Endothelial cell of umbilical vein (primary cell): ENCODE measurements around the gene CCDC171. TPM values are rescaled to one million over a fixed set of nuclear protein-coding genes. Genes with fewer than 3 reads are reported as not detected.

ENCODE experiments used
- BruUV-seq: library from RNA; stranded (reverse); fragments of 400-500 nt; replicated peaks from 2 replicates; lab custom pipeline; 2021; lab: Mats Ljungman, UMichigan
- CTCF ChIA-PET: fragments of 300-600, 350-600 bp; sonication (Branson Sonifier 250); formaldehyde crosslinking; loops from one replicate; lab custom pipeline; 2021; ENCODE audit warnings: antibody characterized with exemption, inconsistent platforms; lab: Charles Lee
- POLR2A ChIA-PET: fragments of 300-600, 350-600 bp; sonication (Branson Sonifier 250); formaldehyde crosslinking; loops from one replicate; lab custom pipeline; 2021; ENCODE audit warnings: antibody characterized with exemption, inconsistent platforms; lab: Charles Lee
- DNase-seq: peaks from one replicate; pipeline ENCODE4 v3.0.0-alpha.2; 2011; ENCODE audit warnings: low read depth, low spot score
- FAIRE-seq: peaks from 2 replicates; lab custom pipeline; 2011; peaks lifted over from hg19 to GRCh38; lab: Jason Lieb, UNC
- H2AFZ ChIP-seq: 2 replicates; pipeline ENCODE4 v1.6.0; 2012; ENCODE audit warnings: low read depth, low read length, control low read depth, inconsistent platforms
- H3K27ac ChIP-seq: 2 replicates; pipeline ENCODE4 v1.5.1; 2011; ENCODE audit warnings: low read depth, mild to moderate bottlenecking, control low read depth, low read length, moderate library complexity; ENCODE audit not compliant: insufficient read depth
- H3K27me3 ChIP-seq, 2 experiments: 2 replicates each; pipeline versions ENCODE4 v1.6.0 to v1.6.1; 2011; ENCODE audit warnings: low read length in 2 of 2, mixed read lengths in 1 of 2; ENCODE audit not compliant: control insufficient read depth in 2 of 2, insufficient read depth in 2 of 2
- H3K36me3 ChIP-seq, 2 experiments: 2 replicates in 1 of 2; 3 replicates in 1 of 2; pipeline ENCODE4 v1.5.1; 2011; ENCODE audit warnings: low read length in 2 of 2, mild to moderate bottlenecking in 1 of 2, moderate library complexity in 1 of 2; ENCODE audit not compliant: control insufficient read depth in 2 of 2, insufficient read depth in 2 of 2; ENCODE audit errors: extremely low read depth in 1 of 2
- H3K4me1 ChIP-seq: 3 replicates; pipeline ENCODE4 v1.5.1; 2011; ENCODE audit warnings: mild to moderate bottlenecking, low read length; ENCODE audit not compliant: control insufficient read depth, insufficient read depth; ENCODE audit errors: extremely low read depth
- H3K4me2 ChIP-seq: 2 replicates; pipeline ENCODE4 v1.6.1; 2011; ENCODE audit warnings: low read length, control low read depth, mixed read lengths; ENCODE audit not compliant: insufficient read depth
- H3K4me3 ChIP-seq, 3 experiments: fragments of 200-600 bp in 1 of 3; sonication (generic), shearing (Covaris generic) in 1 of 3; replicated peaks in 1 of 3; 2 replicates each; pipeline ENCODE4 v1.5.1; 2011 to 2016; ENCODE audit warnings: control low read depth in 3 of 3, low read length in 3 of 3, mild to moderate bottlenecking in 2 of 3, inconsistent platforms in 1 of 3, low read depth in 1 of 3, moderate library complexity in 1 of 3; ENCODE audit not compliant: insufficient read depth in 1 of 3
- H3K79me2 ChIP-seq: 2 replicates; pipeline ENCODE4 v1.6.0; 2012; ENCODE audit warnings: low read length, inconsistent platforms; ENCODE audit not compliant: control insufficient read depth, insufficient read depth
- H3K9ac ChIP-seq: replicated peaks from 2 replicates; pipeline ENCODE3; 2011; ENCODE audit warnings: low read length, control low read depth; ENCODE audit not compliant: insufficient read depth; ENCODE audit errors: extremely low read depth
- H3K9me1 ChIP-seq: replicated peaks from 3 replicates; pipeline ENCODE4 v1.6.0; 2011; ENCODE audit warnings: mild to moderate bottlenecking, low read length; ENCODE audit not compliant: control insufficient read depth, insufficient read depth; ENCODE audit errors: extremely low read depth
- H3K9me3 ChIP-seq: replicated peaks from 2 replicates; pipeline ENCODE4 v1.5.1; 2012; ENCODE audit warnings: low read length, inconsistent platforms; ENCODE audit not compliant: control insufficient read depth, insufficient read depth
- H4K20me1 ChIP-seq: replicated peaks from 2 replicates; pipeline ENCODE3; 2011; ENCODE audit warnings: mild to moderate bottlenecking, low read length; ENCODE audit not compliant: control insufficient read depth, insufficient read depth; ENCODE audit errors: extremely low read depth
- EZH2 ChIP-seq: IDR thresholded peaks from 2 replicates; pipeline ENCODE4 v1.6.1; 2012; ENCODE audit warnings: borderline replicate concordance, low read depth, mild to moderate bottlenecking, moderate library complexity, low read length, inconsistent platforms; ENCODE audit not compliant: severe bottlenecking
- FOS ChIP-seq: IDR thresholded peaks from 2 replicates; pipeline ENCODE4 v1.6.1; 2011; ENCODE audit warnings: mild to moderate bottlenecking, low read length, moderate library complexity, borderline replicate concordance; ENCODE audit not compliant: insufficient read depth
- GATA2 ChIP-seq: IDR thresholded peaks from 2 replicates; pipeline ENCODE4 v1.7.0; 2011; ENCODE audit warnings: low read depth, mild to moderate bottlenecking, moderate library complexity, mixed read lengths, low read length; ENCODE audit not compliant: insufficient read length, insufficient read depth
- JUN ChIP-seq: IDR thresholded peaks from 2 replicates; pipeline ENCODE4 v1.6.1; 2011; ENCODE audit warnings: borderline replicate concordance, low read depth; ENCODE audit not compliant: insufficient read length, insufficient read depth
- MYC ChIP-seq: IDR thresholded peaks from one replicate; pipeline ENCODE4 v1.6.1; 2011; ENCODE audit warnings: mild to moderate bottlenecking, low read depth, low read length
- POLR2A ChIP-seq: IDR thresholded peaks from 2 replicates; pipeline ENCODE4 v1.6.1; 2012; ENCODE audit warnings: low read depth, mild to moderate bottlenecking, control low read depth, low read length
- POLR2AphosphoS5 ChIP-seq: IDR thresholded peaks from 2 replicates; pipeline ENCODE4 v1.6.1; 2012; ENCODE audit warnings: low read depth, mild to moderate bottlenecking, control low read depth, low read length, moderate library complexity; ENCODE audit not compliant: insufficient read depth
- dilution Hi-C: fragments of 300-500 bp; cut with MboI; formaldehyde crosslinking; loops from one replicate; pipeline ENCODE4 v1.15.0; 2019; ENCODE audit warnings: low sequenced_read_pairs; ENCODE audit not compliant: extremely low pct_ligation_motif_present
- intact Hi-C: fragments of 100-400 bp; cut with micrococcal nuclease; formaldehyde crosslinking; loops from one replicate; pipeline ENCODE4 v1.10.0; 2022
- polyA plus RNA-seq, 4 experiments: library from polyadenylated mRNA; depleted of rRNA in 3 of 4; stranded (reverse) in 3 of 4; unstranded in 1 of 4; fragments of >200 nt; gene quantifications; 2 replicates each; pipeline versions ENCODE4 v1.2.1 to v1.2.3, GENCODE V29; 2011 to 2012; ENCODE audit warnings: missing spikeins in 1 of 4
- total RNA-seq: library from RNA; stranded (reverse); gene quantifications from 2 replicates; pipeline ENCODE4 v1.2.3, GENCODE V29; 2021
- TF ChIP-seq, protein P1 (sequence below): IDR thresholded peaks from 2 replicates; pipeline ENCODE4 v1.6.1; 2011; ENCODE audit not compliant: insufficient read depth, insufficient read length
- TF ChIP-seq, protein P2 (sequence below), 2 donors: IDR thresholded peaks; 1 replicate in 1 of 2; 2 replicates in 1 of 2; pipeline ENCODE4 v1.5.1; 2011; ENCODE audit warnings: low read length in 2 of 2, mild to moderate bottlenecking in 2 of 2, moderate library complexity in 2 of 2, control low read depth in 1 of 2, inconsistent platforms in 1 of 2, low read depth in 1 of 2; ENCODE audit not compliant: insufficient read depth in 1 of 2; ENCODE audit errors: extremely low read depth in 1 of 2

Gene CCDC171
- total and polyA plus RNA-seq, 2 donors (not counting 3 experiments of a cell fraction or from before 2014, with no cell fraction given), result 0.58 to 1.4 TPM

DNA sequence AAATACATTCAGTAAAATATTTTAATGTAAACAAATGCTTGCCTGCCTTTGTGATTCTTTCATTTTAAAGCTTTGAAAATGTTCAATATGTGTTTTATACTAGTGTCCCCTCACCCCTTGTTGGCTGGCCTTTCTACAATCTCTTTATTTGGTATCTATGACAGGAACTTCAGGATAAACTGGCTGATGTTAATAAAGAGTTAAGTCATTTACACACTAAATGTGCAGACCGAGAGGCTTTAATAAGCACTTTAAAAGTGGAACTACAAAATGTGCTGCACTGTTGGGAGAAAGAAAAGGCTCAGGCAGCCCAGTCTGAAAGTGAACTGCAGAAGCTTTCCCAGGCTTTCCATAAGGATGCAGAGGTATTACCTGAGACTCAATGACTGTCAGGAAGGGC lies 171.8 kb downstream of the CCDC171 start:
- no peaks in the 10 kb centered on the region for H3K27me3 ChIP-seq
- H3K4me1 ChIP-seq, result no peaks in the 10 kb centered on the region
- H3K27ac ChIP-seq, result no peak overlapping the region
- H2AFZ ChIP-seq, result no peak overlapping the region
- H3K79me2 ChIP-seq, result no peaks in the 10 kb centered on the region
- no peak overlapping the region for H3K4me3 ChIP-seq
- H3K4me2 ChIP-seq, result no peak overlapping the region
- intact Hi-C loops (no loop called here), dilution Hi-C loops (no loop called here)
- H4K20me1 ChIP-seq, result no peaks in the 10 kb centered on the region
- TF ChIP-seq FOS, result no peak
- no peak for TF ChIP-seq MYC
- no peak for TF ChIP-seq EZH2
- TF ChIP-seq POLR2AphosphoS5, result no peak
- no peak for TF ChIP-seq POLR2A
- TF ChIP-seq JUN, result no peak
- no peak for TF ChIP-seq GATA2
- TF ChIP-seq, protein P1, sequence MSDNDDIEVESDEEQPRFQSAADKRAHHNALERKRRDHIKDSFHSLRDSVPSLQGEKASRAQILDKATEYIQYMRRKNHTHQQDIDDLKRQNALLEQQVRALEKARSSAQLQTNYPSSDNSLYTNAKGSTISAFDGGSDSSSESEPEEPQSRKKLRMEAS, result no peak
- TF ChIP-seq, protein P2, sequence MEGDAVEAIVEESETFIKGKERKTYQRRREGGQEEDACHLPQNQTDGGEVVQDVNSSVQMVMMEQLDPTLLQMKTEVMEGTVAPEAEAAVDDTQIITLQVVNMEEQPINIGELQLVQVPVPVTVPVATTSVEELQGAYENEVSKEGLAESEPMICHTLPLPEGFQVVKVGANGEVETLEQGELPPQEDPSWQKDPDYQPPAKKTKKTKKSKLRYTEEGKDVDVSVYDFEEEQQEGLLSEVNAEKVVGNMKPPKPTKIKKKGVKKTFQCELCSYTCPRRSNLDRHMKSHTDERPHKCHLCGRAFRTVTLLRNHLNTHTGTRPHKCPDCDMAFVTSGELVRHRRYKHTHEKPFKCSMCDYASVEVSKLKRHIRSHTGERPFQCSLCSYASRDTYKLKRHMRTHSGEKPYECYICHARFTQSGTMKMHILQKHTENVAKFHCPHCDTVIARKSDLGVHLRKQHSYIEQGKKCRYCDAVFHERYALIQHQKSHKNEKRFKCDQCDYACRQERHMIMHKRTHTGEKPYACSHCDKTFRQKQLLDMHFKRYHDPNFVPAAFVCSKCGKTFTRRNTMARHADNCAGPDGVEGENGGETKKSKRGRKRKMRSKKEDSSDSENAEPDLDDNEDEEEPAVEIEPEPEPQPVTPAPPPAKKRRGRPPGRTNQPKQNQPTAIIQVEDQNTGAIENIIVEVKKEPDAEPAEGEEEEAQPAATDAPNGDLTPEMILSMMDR (IDR thresholded peaks at IDR 0.05; ENCODE audit: extremely low read depth in 1 of 2, insufficient read depth in 1 of 2, low read depth in 1 of 2, low read length in 2 of 2), result no peak
- no peaks in the 10 kb centered on the region for H3K9me1 ChIP-seq
- H3K9ac ChIP-seq, result no peak overlapping the region
- H3K36me3 ChIP-seq, result no peaks in the 10 kb centered on the region
- no TSS peak for BruUV-seq
- POLR2A ChIA-PET, result no interaction called here
- no peak for DNase-seq
- FAIRE-seq, result no peak
- no peaks in the 10 kb centered on the region for H3K9me3 ChIP-seq
- CTCF ChIA-PET, result no interaction called here
